ENCODE measurements around the gene PP2D1. TPM values are rescaled to one million over a fixed set of nuclear protein-coding genes. Genes with fewer than 3 reads are reported as not detected.

Gene PP2D1
- total and polyA plus RNA-seq, 9 of the 15 experiments (the other 6 are each of a cell fraction or from before 2014, with no cell fraction given) = 0.07 to 0.10 TPM; not detected in 7

GRCh38 chr3:20040548-20041196 is 28.6 kb upstream of the PP2D1 start (continued):
- TF ChIP-seq ZNF436 (CRISPR knock-in tag; IDR thresholded peaks at IDR 0.05) (no peak), REST (IDR thresholded peaks at IDR 0.05; ENCODE audit: borderline replicate concordance) (no peak), REST (CRISPR knock-in tag; IDR thresholded peaks at IDR 0.05; ENCODE audit: low read depth) (no peak), POLR3A (IDR thresholded peaks at IDR 0.05; ENCODE audit: borderline replicate concordance, extremely low read depth, insufficient read depth, insufficient read length) (no peak), CLOCK (CRISPR knock-in tag; IDR thresholded peaks at IDR 0.05; ENCODE audit: borderline replicate concordance) (no peak), GATAD2A (IDR thresholded peaks at IDR 0.05) (peak; percentile 84; the same call in 1 of the 2 replicates), ZNF280B (CRISPR knock-in tag; IDR thresholded peaks at IDR 0.05) (no peak), ETV5 (CRISPR knock-in tag; IDR thresholded peaks at IDR 0.05; ENCODE audit: low read depth) (peak; percentile 18; the same call in 1 of the 2 replicates), HMG20A (CRISPR knock-in tag; conservative IDR thresholded peaks at IDR 0.05) (no peak), TRIM24 (IDR thresholded peaks at IDR 0.05) (peak; percentile 30 to 59; a peak in 2 of 4 replicates), MIER1 (IDR thresholded peaks at IDR 0.05; ENCODE audit: low read depth) (no peak), NBN (IDR thresholded peaks at IDR 0.05; ENCODE audit: low read depth) (0 out of 2 replicates have a peak, but pooled peaks have one; percentile 43), MYC (IDR thresholded peaks at IDR 0.05; ENCODE audit: low read depth, low read length) (peak; percentile 43; the same call in 1 of the 2 replicates), MYC (CRISPR knock-in tag; IDR thresholded peaks at IDR 0.05; ENCODE audit: borderline replicate concordance, low read depth) (no peak; the same call in 1 of the 2 replicates), FOXP1 (CRISPR knock-in tag; IDR thresholded peaks at IDR 0.05) (0 out of 2 replicates have a peak, but pooled peaks have one; percentile 22)

All from K562 (cell line).